H9 (cell line): ENCODE measurements around the gene DHX35. TPM values are rescaled to one million over a fixed set of nuclear protein-coding genes. Genes with fewer than 3 reads are reported as not detected.

ENCODE experiments used
- DNase-seq: peaks from one replicate; pipeline ENCODE4 v3.0.0-alpha.2; 2017
- H2AFZ ChIP-seq: one replicate; pipeline ENCODE4 v1.6.1; 2013; ENCODE audit warnings: mild to moderate bottlenecking, low read length, control low read depth, moderate library complexity
- H2AK5ac ChIP-seq: 2 replicates; pipeline ENCODE4 v1.6.1; 2013; ENCODE audit warnings: low read length, control low read depth, mixed read lengths; ENCODE audit not compliant: insufficient read length
- H2BK120ac ChIP-seq: one replicate; pipeline ENCODE4 v1.6.1; 2013; ENCODE audit warnings: low read depth, mild to moderate bottlenecking, low read length, control low read depth, inconsistent platforms; ENCODE audit not compliant: poor library complexity, severe bottlenecking
- H2BK12ac ChIP-seq: 2 replicates; pipeline ENCODE4 v1.6.1; 2013; ENCODE audit warnings: low read length, control low read depth, mixed read lengths, low read depth; ENCODE audit not compliant: insufficient read length
- H2BK15ac ChIP-seq: 2 replicates; pipeline ENCODE4 v1.6.1; 2013; ENCODE audit warnings: low read depth, low read length, control low read depth
- H2BK20ac ChIP-seq: one replicate; pipeline ENCODE4 v1.6.1; 2013; ENCODE audit warnings: low read depth, mild to moderate bottlenecking, low read length, control low read depth, inconsistent platforms; ENCODE audit not compliant: poor library complexity, severe bottlenecking
- H2BK5ac ChIP-seq: 2 replicates; pipeline ENCODE4 v1.6.1; 2013; ENCODE audit warnings: low read length, control low read depth, mixed read lengths; ENCODE audit not compliant: insufficient read length
- H3K14ac ChIP-seq: 2 replicates; pipeline ENCODE4 v1.6.1; 2013; ENCODE audit warnings: low read length, control low read depth; ENCODE audit not compliant: insufficient read depth
- H3K18ac ChIP-seq: 2 replicates; pipeline ENCODE4 v1.6.1; 2013; ENCODE audit warnings: low read depth, mild to moderate bottlenecking, mixed read lengths, low read length, control low read depth; ENCODE audit not compliant: insufficient read length
- H3K23ac ChIP-seq: 2 replicates; pipeline ENCODE4 v1.6.1; 2013; ENCODE audit warnings: low read length, control low read depth, mixed read lengths, low read depth; ENCODE audit not compliant: insufficient read length
- H3K23me2 ChIP-seq: 2 replicates; pipeline ENCODE4 v1.6.1; 2013; ENCODE audit warnings: low read depth, mild to moderate bottlenecking, mixed read lengths, low read length, control low read depth; ENCODE audit not compliant: insufficient read length, poor library complexity, severe bottlenecking
- H3K27ac ChIP-seq: 2 replicates; pipeline ENCODE4 v1.5.1; 2013; ENCODE audit warnings: low read length, control low read depth, mixed read lengths, low read depth; ENCODE audit not compliant: insufficient read length
- H3K27me3 ChIP-seq: 2 replicates; pipeline ENCODE4 v1.6.1; 2013; ENCODE audit warnings: low read length, control low read depth, inconsistent platforms; ENCODE audit not compliant: insufficient read depth
- H3K4ac ChIP-seq: 2 replicates; pipeline ENCODE4 v1.6.1; 2013; ENCODE audit warnings: low read depth, mild to moderate bottlenecking, control low read depth, inconsistent platforms, low read length, moderate library complexity
- H3K4me1 ChIP-seq: 2 replicates; pipeline ENCODE4 v1.6.1; 2013; ENCODE audit warnings: low read length, control low read depth, inconsistent platforms; ENCODE audit not compliant: insufficient read depth
- H3K4me2 ChIP-seq: 2 replicates; pipeline ENCODE4 v1.6.1; 2013; ENCODE audit warnings: low read length, control low read depth, mixed read lengths; ENCODE audit not compliant: insufficient read length, insufficient read depth
- H3K56ac ChIP-seq: 2 replicates; pipeline ENCODE4 v1.6.1; 2013; ENCODE audit warnings: low read depth, mild to moderate bottlenecking, mixed read lengths, low read length, control low read depth; ENCODE audit not compliant: insufficient read length
- H3K79me1 ChIP-seq: 2 replicates; pipeline ENCODE4 v1.6.1; 2013; ENCODE audit warnings: low read depth, mild to moderate bottlenecking, moderate library complexity, low read length, control low read depth, inconsistent platforms; ENCODE audit not compliant: insufficient read depth, poor library complexity, severe bottlenecking
- H3K79me2 ChIP-seq: 2 replicates; pipeline ENCODE4 v1.6.1; 2013; ENCODE audit warnings: low read length, control low read depth, inconsistent platforms; ENCODE audit not compliant: insufficient read depth
- H3K9ac ChIP-seq: 2 replicates; pipeline ENCODE4 v1.6.1; 2013; ENCODE audit warnings: low read length, control low read depth, mixed read lengths; ENCODE audit not compliant: insufficient read length; ENCODE audit errors: extremely low read depth
- H3K9me3 ChIP-seq: one replicate; pipeline ENCODE4 v1.6.1; 2013; ENCODE audit warnings: low read depth, low read length, inconsistent platforms; ENCODE audit not compliant: control insufficient read depth
- H3T11ph ChIP-seq: one replicate; pipeline ENCODE4 v1.6.1; 2013; ENCODE audit warnings: mild to moderate bottlenecking, low read length, control low read depth, inconsistent platforms
- H4K20me1 ChIP-seq: one replicate; pipeline ENCODE4 v1.6.1; 2013; ENCODE audit not compliant: control insufficient read depth, insufficient read length, insufficient read depth
- H4K5ac ChIP-seq: 2 replicates; pipeline ENCODE4 v1.6.1; 2013; ENCODE audit warnings: low read depth, mild to moderate bottlenecking, mixed read lengths, low read length, control low read depth; ENCODE audit not compliant: insufficient read length
- H4K8ac ChIP-seq: replicated peaks from 2 replicates; pipeline ENCODE4 v1.6.1; 2013; ENCODE audit warnings: low read length, control low read depth, mixed read lengths, low read depth; ENCODE audit not compliant: insufficient read length
- H4K91ac ChIP-seq: 2 replicates; pipeline ENCODE4 v1.6.1; 2013; ENCODE audit warnings: low read depth, mild to moderate bottlenecking, moderate library complexity, mixed read lengths, low read length, control low read depth; ENCODE audit not compliant: insufficient read length
- H3K27ac Mint-ChIP-seq, 3 experiments: 2 replicates in 2 of 3; 3 replicates in 1 of 3; pipeline ENCODE4 v1.8.0; 2020 to 2021; ENCODE audit warnings: mixed read lengths in 3 of 3, mild to moderate bottlenecking in 1 of 3, moderate library complexity in 1 of 3
- H3K27me3 Mint-ChIP-seq: 2 replicates; pipeline ENCODE4 v1.8.0; 2021; ENCODE audit warnings: low read depth, mild to moderate bottlenecking, moderate library complexity, mixed read lengths
- H3K36me3 Mint-ChIP-seq, 3 experiments: 2 replicates in 2 of 3; 3 replicates in 1 of 3; pipeline ENCODE4 v1.8.0; 2020 to 2021; ENCODE audit warnings: low read depth in 3 of 3, mixed read lengths in 3 of 3; ENCODE audit not compliant: insufficient read depth in 1 of 3
- H3K4me1 Mint-ChIP-seq, 2 experiments: 2 replicates each; pipeline ENCODE4 v1.8.0; 2020; ENCODE audit warnings: mixed read lengths in 2 of 2
- H3K4me3 Mint-ChIP-seq, 2 experiments: 2 replicates in 1 of 2; 3 replicates in 1 of 2; pipeline ENCODE4 v1.8.0; 2020 to 2021; ENCODE audit warnings: mild to moderate bottlenecking in 2 of 2, mixed read lengths in 2 of 2, moderate library complexity in 1 of 2
- H3K9me3 Mint-ChIP-seq, 2 experiments: 2 replicates in 1 of 2; 3 replicates in 1 of 2; pipeline ENCODE4 v1.8.0; 2020; ENCODE audit warnings: mild to moderate bottlenecking in 2 of 2, mixed read lengths in 2 of 2, moderate library complexity in 1 of 2
- WGBS: extraction: QIAGEN DNeasy Blood & Tissue Kit; methylation state at CpG from one replicate; pipeline ENCODE4 v1.1.7; 2013; ENCODE audit warnings: missing lambda C conversion rate, low lambda C conversion rate, mixed read lengths; ENCODE audit not compliant: insufficient read length; ENCODE audit errors: extremely low coverage; 5-methylcytosine and 5-hydroxymethylcytosine counted together
- total RNA-seq: library from RNA; stranded (reverse); gene quantifications from 2 replicates; pipeline ENCODE4 v1.2.1, GENCODE V29; 2021
- TF ChIP-seq, protein P1 (sequence below): fragments of 200-600 bp; sonication (generic); conservative IDR thresholded peaks from 3 replicates; pipeline ENCODE4 v1.8.0; 2021; ENCODE audit warnings: antibody characterized with exemption, mild to moderate bottlenecking

The DHX35 gene
- total RNA-seq, 1 experiment from 2014 or later, result 14.4 TPM

DNA sequence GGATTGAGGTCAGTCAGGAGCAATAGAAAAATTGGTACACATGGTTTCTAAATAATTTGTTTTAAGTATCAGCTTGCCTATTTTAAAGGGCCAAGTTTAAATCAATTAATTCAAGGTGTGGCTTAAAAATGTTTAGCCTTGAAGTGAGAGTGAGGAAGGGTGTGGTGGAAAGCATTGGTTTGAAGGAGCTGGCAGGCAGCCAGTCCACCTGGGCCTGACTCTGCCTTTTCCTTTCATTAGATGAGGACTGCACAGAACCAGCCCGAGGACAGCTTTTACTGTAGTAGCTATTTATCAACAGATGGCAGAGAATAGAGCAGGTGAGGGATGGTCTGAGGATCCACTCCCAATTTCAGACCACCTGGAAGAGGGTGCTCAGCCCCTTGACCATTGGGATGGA is 42.4 kb downstream of the DHX35 start:
- Histone ChIP-seq H2BK12ac (no peak overlapping the region), H3K4me2 (no peak overlapping the region), H2BK5ac (no peak overlapping the region), H3K79me2 (no peaks in the 10 kb centered on the region), H3K56ac (no peak overlapping the region), H2BK120ac (no peak overlapping the region), H3T11ph (no peak overlapping the region), H3K79me1 (no peaks in the 10 kb centered on the region), H3K9ac (no peak overlapping the region), H2BK15ac (no peak overlapping the region), H2AK5ac (no peak overlapping the region), H3K27ac (no peak overlapping the region), H2BK20ac (no peak overlapping the region), H4K8ac (no peak overlapping the region), H4K20me1 (no peaks in the 10 kb centered on the region), H3K27me3 (no peaks in the 10 kb centered on the region), H3K4me1 (no peaks in the 10 kb centered on the region; the same call in none of the 2 replicates), H3K18ac (no peak overlapping the region), H2AFZ (no peak overlapping the region), H4K91ac (no peak overlapping the region), H3K23me2 (no peaks in the 10 kb centered on the region), H3K4ac (no peak overlapping the region), H3K9me3 (no peaks in the 10 kb centered on the region), H3K23ac (no peak overlapping the region), H4K5ac (no peak overlapping the region), H3K14ac (no peak overlapping the region)
- TF ChIP-seq, protein P1, sequence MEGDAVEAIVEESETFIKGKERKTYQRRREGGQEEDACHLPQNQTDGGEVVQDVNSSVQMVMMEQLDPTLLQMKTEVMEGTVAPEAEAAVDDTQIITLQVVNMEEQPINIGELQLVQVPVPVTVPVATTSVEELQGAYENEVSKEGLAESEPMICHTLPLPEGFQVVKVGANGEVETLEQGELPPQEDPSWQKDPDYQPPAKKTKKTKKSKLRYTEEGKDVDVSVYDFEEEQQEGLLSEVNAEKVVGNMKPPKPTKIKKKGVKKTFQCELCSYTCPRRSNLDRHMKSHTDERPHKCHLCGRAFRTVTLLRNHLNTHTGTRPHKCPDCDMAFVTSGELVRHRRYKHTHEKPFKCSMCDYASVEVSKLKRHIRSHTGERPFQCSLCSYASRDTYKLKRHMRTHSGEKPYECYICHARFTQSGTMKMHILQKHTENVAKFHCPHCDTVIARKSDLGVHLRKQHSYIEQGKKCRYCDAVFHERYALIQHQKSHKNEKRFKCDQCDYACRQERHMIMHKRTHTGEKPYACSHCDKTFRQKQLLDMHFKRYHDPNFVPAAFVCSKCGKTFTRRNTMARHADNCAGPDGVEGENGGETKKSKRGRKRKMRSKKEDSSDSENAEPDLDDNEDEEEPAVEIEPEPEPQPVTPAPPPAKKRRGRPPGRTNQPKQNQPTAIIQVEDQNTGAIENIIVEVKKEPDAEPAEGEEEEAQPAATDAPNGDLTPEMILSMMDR, result no peak
- Mint-ChIP-seq H3K27ac (no peak overlapping the region), H3K27me3 (no peaks in the 10 kb centered on the region), H3K4me3 (no peak overlapping the region), H3K4me1 (peaks cover 10 to 11% of the 10 kb centered on the region in 2 experiments), H3K9me3 (no peaks in the 10 kb centered on the region), H3K36me3 (peaks cover 26 to 73% (median 69%) of the 10 kb centered on the region in 3 experiments; a peak in 6 of 7 replicates)
- no peak for DNase-seq
- no CpG with 5 or more reads among the region's 1 CpG for WGBS
